GM19193 (cell line): Measurements from ENCODE around the gene KLHL21.

Experiments used
- POLR2A ChIP-seq: IDR thresholded peaks from 4 replicates; pipeline ENCODE4 v1.6.1; 2011; ENCODE audit not compliant: insufficient read depth, insufficient read length; ENCODE audit errors: extremely low read depth

Gene KLHL21

DNA sequence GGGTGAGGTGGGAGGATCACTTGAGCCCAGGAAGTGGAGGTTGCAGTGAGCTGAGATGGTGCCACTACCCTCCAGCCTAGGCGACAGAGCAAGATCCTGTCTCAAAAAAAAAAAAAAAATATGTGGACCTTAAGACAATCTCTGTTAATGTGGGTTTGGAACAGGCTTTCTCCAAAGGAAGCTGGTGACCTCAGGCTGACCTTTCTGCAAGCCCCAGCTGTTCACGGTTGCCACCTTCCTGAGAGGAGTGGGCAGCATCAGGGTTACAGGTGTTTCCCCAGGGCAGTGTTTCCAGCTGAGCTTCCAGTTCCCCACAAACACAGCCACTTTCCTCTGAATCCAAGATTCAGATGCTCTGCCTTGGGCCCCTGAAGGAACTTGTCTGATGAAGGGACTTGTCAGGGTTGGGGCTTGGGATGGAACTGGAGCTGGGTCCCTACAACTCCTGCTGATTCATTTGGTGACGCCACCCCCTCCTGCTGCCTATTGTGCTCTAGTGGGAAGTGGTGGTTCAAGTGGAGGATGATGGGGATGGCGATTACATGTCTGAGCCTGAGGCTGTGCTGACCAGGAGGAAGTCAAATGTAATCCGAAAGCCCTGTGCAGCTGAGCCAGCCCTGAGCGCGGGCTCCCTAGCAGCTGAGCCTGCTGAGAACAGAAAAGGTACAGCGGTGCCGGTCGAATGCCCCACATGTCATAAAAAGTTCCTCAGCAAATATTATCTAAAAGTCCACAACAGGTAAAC is 20.9 kb downstream of the KLHL21 start:
- TF ChIP-seq POLR2A, result no peak

- TF ChIP-seq POLR2A, result no peak
These were observed 21.9 kb downstream of the KLHL21 start for GRCh38 chr1:6580593-6581409.

- TF ChIP-seq POLR2A, result no peak
These were observed 22.5 kb downstream of the KLHL21 start for GRCh38 chr1:6580119-6580592.

DNA sequence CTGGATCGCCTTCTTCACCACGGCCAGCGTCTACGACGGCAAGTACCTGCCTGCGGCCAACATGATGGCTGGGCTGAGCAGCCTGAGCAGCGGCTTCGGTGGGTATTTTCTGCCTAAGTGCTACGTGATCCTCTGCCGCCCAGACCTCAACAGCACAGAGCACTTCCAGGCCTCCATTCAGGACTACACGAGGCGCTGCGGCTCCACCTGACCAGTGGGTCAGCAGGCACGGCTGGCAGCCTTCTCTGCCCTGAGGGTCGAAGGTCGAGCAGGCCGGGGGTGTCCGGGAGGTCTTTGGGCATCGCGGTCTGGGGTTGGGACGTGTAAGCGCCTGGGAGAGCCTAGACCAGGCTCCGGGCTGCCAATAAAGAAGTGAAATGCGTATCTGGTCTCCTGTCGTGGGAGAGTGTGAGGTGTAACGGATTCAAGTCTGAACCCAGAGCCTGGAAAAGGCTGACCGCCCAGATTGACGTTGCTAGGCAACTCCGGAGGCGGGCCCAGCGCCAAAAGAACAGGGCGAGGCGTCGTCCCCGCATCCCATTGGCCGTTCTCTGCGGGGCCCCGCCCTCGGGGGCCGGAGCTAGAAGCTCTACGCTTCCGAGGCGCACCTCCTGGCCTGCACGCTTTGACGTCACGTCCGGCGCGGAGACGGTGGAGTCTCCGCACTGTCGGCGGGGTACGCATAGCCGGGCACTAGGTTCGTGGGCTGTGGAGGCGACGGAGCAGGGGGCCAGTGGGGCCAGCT is 23.1 kb downstream of the KLHL21 start, which contains the start of gene ZBTB48:
Gene ZBTB48, plus strand, starts transcription at position 621 of the 745 bp plus-strand sequence. CDS start 616 bp downstream, outside the sequence.
- TF ChIP-seq POLR2A, result peak; percentile 96

DNA sequence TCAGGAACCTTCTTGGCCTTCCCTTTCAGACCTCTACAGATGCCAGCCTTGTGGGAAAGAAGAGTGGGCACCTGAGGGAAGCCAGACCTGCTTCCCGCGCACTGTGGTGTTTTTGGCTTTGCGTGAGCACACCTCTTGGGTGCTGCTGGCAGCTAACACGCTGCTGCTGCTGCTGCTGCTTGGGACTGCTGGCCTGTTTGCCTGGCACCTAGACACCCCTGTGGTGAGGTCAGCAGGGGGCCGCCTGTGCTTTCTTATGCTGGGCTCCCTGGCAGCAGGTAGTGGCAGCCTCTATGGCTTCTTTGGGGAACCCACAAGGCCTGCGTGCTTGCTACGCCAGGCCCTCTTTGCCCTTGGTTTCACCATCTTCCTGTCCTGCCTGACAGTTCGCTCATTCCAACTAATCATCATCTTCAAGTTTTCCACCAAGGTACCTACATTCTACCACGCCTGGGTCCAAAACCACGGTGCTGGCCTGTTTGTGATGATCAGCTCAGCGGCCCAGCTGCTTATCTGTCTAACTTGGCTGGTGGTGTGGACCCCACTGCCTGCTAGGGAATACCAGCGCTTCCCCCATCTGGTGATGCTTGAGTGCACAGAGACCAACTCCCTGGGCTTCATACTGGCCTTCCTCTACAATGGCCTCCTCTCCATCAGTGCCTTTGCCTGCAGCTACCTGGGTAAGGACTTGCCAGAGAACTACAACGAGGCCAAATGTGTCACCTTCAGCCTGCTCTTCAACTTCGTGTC is 23.9 kb downstream of the KLHL21 start:
- TF ChIP-seq POLR2A, result no peak

- no peak for TF ChIP-seq POLR2A
These were observed 24.7 kb downstream of the KLHL21 start for GRCh38 chr1:6577831-6578525.

GRCh38 chr1:6574818-6575217 is 27.9 kb downstream of the KLHL21 start:
- TF ChIP-seq POLR2A, result no peak

GRCh38 chr1:6574025-6574620 is 28.5 kb downstream of the KLHL21 start:
- TF ChIP-seq POLR2A, result no peak

DNA sequence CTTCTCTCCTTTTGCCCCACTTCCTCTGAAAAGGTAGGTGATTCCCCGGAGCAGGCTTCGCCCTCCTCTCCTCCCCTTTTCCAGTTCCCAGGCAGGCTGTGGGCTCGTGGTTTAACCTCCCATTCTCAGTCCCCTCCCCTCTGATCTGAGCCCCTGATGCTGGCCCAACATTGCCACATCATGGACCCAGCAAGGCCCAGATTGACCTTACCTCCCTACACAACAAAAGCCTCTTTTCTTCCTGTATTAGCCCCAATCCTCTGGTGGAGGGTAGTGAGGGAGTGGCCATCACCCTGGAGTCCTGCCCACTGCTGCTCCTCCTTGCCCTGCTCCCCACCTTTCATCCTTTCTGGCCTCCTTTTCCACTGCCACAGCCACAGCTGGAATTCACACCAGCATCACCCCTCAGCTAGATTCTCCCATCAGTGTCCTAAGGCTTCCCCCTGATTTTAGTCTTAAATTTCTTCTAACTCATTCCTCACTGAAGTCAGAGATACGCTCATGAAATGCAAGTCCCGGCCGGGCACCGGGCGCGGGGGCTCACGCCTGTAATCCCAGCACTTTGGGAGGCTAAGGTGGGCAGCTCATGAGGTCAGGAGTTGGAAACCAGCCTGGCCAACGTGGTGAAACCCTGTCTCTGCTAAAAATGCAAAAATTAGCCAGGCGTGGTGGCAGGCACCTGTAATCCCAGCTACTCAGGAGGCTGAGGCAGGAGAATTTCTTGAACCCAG is 29.9 kb downstream of the KLHL21 start:
- TF ChIP-seq POLR2A, result no peak

DNA sequence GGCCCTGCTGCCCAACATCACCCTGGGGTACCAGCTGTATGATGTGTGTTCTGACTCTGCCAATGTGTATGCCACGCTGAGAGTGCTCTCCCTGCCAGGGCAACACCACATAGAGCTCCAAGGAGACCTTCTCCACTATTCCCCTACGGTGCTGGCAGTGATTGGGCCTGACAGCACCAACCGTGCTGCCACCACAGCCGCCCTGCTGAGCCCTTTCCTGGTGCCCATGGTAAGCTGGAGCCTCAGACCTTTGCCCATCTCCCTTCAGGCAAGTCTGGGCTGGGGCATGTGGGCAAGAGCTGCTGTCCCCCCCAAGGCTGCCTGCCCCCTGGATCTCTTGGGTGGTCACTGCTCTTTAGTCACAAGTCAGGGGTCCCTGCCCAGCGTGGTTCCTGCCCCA is 31.7 kb downstream of the KLHL21 start:
- TF ChIP-seq POLR2A, result no peak

- no peak for TF ChIP-seq POLR2A
These were observed 32.6 kb downstream of the KLHL21 start for GRCh38 chr1:6570100-6570499.

GRCh38 chr1:6569033-6569432 is 33.6 kb downstream of the KLHL21 start:
- no peak for TF ChIP-seq POLR2A

DNA sequence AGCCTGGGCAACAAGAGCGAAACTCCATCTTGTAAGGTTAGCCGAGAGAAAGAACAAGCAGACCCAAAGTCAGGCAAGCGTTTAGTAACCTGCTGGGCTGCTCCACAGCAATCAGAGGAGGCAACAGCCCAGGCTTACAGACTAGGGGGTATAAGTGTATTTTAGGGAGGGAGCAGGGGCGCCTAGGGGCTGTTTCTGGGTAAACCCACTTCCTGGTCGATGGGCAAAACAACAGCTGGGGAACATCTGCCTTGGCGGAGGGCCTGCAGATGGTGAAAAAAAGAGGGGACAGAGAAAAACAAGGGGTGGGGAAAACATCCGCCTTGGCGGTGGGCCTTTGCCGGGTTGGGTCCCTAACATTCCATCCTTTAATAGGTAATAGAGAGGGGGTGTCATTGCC is 42.4 kb downstream of the KLHL21 start:
- no peak for TF ChIP-seq POLR2A
